Gastroesophageal sphincter (tissue), 4 donors: ENCODE data around the gene CYP1B1. TPM values are rescaled to one million over a fixed set of nuclear protein-coding genes. Genes with fewer than 3 reads are reported as not detected.
"Not testable (repeated sequence)": the region's sequence is repeated elsewhere in the genome, so short reads cannot be mapped to it uniquely, and the experiment has no call there.

Experiments used
- ATAC-seq: fragments of 150-250 bp; one replicate; pipeline ENCODE4 v1.9.1; 2016; ENCODE audit warnings: mild to moderate bottlenecking, moderate library complexity
- H3K27ac ChIP-seq, 4 donors: fragments of 200-600 bp; sonication (generic) in 3 of 4; 1 replicate in 3 of 4; 2 replicates in 1 of 4; pipeline ENCODE4 v1.5.1; 2016 to 2019
- H3K27me3 ChIP-seq: fragments of 200-600 bp; sonication (generic); one replicate; pipeline ENCODE4 v1.5.1; 2019
- H3K36me3 ChIP-seq, 2 donors: fragments of 200-600 bp; sonication (generic); one replicate each; pipeline ENCODE4 v1.5.1; 2019; ENCODE audit warnings: control low read depth in 1 of 2
- H3K4me1 ChIP-seq, 3 donors: fragments of 200-600 bp; sonication (generic); 1 replicate in 2 of 3; 2 replicates in 1 of 3; pipeline ENCODE4 v1.5.1; 2016 to 2019; ENCODE audit warnings: control low read depth in 2 of 3
- H3K4me3 ChIP-seq, 2 donors: fragments of 200-600 bp; sonication (generic); one replicate each; pipeline ENCODE4 v1.5.1; 2019; ENCODE audit warnings: mild to moderate bottlenecking in 1 of 2, moderate library complexity in 1 of 2
- H3K9me3 ChIP-seq, 3 donors: fragments of 200-600 bp; sonication (generic); one replicate each; pipeline ENCODE4 v1.5.1; 2017 to 2019; ENCODE audit warnings: control low read depth in 2 of 3
- CTCF ChIP-seq, 4 experiments: fragments of 200-600 bp in 2 of 4; fragments of 450-650 bp in 2 of 4; sonication (generic) in 1 of 4; IDR thresholded peaks; one replicate each; pipeline ENCODE4 v1.5.1; 2017 to 2019; ENCODE audit warnings: antibody characterized with exemption in 4 of 4, mild to moderate bottlenecking in 2 of 4, moderate library complexity in 2 of 4
- EP300 ChIP-seq: sonication (generic); formaldehyde crosslinking; IDR thresholded peaks from one replicate; pipeline ENCODE4 v1.6.1; 2017; ENCODE audit warnings: antibody characterized with exemption, mild to moderate bottlenecking
- POLR2A ChIP-seq, 2 donors: fragments of 450-650 bp; IDR thresholded peaks; one replicate each; pipeline ENCODE4 v1.6.1; 2017; ENCODE audit warnings: antibody characterized with exemption in 2 of 2, mild to moderate bottlenecking in 2 of 2, moderate library complexity in 1 of 2
- POLR2AphosphoS5 ChIP-seq: sonication (generic); formaldehyde crosslinking; IDR thresholded peaks from one replicate; pipeline ENCODE4 v1.6.1; 2017; ENCODE audit warnings: antibody characterized with exemption
- WGBS, 2 donors: methylation state at CpG; one replicate each; pipeline ENCODE4 v1.1.5; 2018; ENCODE audit warnings: low coverage in 1 of 2; 5-methylcytosine and 5-hydroxymethylcytosine counted together
- total RNA-seq, 4 donors: library from RNA; depleted of rRNA; stranded (reverse); fragments of >200 nt; gene quantifications; one replicate each; pipeline ENCODE4 v1.1.0, GENCODE V29; 2016

Gene CYP1B1
- total RNA-seq, 4 donors from 2014 or later: 19.5 to 156 (median 35.6) TPM

DNA sequence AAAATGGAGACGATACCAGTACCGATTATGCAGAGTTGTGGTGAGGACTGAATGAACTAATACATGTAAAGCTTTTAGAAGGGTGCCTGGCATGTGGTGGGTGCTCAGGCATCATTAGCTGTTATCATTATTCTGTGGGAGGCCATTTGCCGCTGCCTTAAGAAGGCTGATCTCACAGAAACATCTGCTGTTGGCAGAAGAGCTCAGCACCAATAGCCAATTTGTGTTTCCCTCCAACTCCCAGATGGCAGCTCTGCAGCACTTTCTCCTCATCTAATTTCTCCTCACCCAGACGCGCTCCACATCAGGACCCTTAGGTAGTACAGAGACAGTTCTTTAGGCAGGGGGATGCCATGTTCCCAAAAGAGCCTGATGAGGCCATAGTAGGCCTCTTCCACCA, 15.8 kb upstream of the CYP1B1 start:
- no peak for ATAC-seq
- H3K27ac ChIP-seq: peak overlapping the region in 2 of 4 donors; percentile 62 to 64

GRCh38 chr2:38090928-38091327, 15.0 kb upstream of the CYP1B1 start:
- WGBS, 2 donors: 67% methylated on average over 3 of the region's 5 CpGs; no CpG with 5 or more reads in 1 of the 2 donors
- no peak for TF ChIP-seq CTCF (IDR thresholded peaks at IDR 0.05)
- no peak for TF ChIP-seq EP300
- TF ChIP-seq POLR2AphosphoS5: no peak
- no peak for TF ChIP-seq POLR2A (IDR thresholded peaks at IDR 0.05)
- H3K27ac ChIP-seq: peak overlapping the region in 1 of 4 donors; percentile 62
- H3K9me3 ChIP-seq: no peaks in the 10 kb centered on the region
- no peaks in the 10 kb centered on the region for H3K27me3 ChIP-seq
- no peaks in the 10 kb centered on the region for H3K36me3 ChIP-seq
- H3K4me1 ChIP-seq: peaks cover 0 to 28% (median 10%) of the 10 kb centered on the region in 3 donors
- no peak for ATAC-seq
- H3K4me3 ChIP-seq: no peak overlapping the region

More for the DNA sequence above, 15.8 kb upstream of the CYP1B1 start:
- Histone ChIP-seq H3K27me3 (no peaks in the 10 kb centered on the region), H3K36me3 (no peaks in the 10 kb centered on the region), H3K9me3 (no peaks in the 10 kb centered on the region), H3K4me1 (peaks cover 0 to 37% (median 10%) of the 10 kb centered on the region in 3 donors), H3K4me3 (no peak overlapping the region)
- WGBS, 2 donors: 93% methylated on average over 5 of the region's 5 CpGs; no CpG with 5 or more reads in 1 of the 2 donors
- TF ChIP-seq EP300 (no peak), POLR2AphosphoS5 (no peak), POLR2A (IDR thresholded peaks at IDR 0.05) (no peak), CTCF (IDR thresholded peaks at IDR 0.05) (no peak)

GRCh38 chr2:38090212-38090611, 14.3 kb upstream of the CYP1B1 start:
- WGBS, 2 donors: 85 to 95% methylated on average over 4 to 5 of the region's 6 CpGs
- ATAC-seq, H3K4me3 ChIP-seq, H3K36me3 ChIP-seq, H3K27me3 ChIP-seq, H3K27ac ChIP-seq, H3K9me3 ChIP-seq: not testable (repeated sequence)
- peaks cover 0 to 26% (median 10%) of the 10 kb centered on the region in 3 donors for H3K4me1 ChIP-seq

- H3K36me3 ChIP-seq, H3K4me3 ChIP-seq, H3K27ac ChIP-seq, H3K27me3 ChIP-seq, H3K4me1 ChIP-seq, H3K9me3 ChIP-seq, ATAC-seq: not testable (repeated sequence)
- WGBS, 2 donors: 79 to 93% methylated on average over 7 to 9 of the region's 10 CpGs
Measured at GRCh38 chr2:38085998-38086698, 10.2 kb upstream of the CYP1B1 start.

DNA sequence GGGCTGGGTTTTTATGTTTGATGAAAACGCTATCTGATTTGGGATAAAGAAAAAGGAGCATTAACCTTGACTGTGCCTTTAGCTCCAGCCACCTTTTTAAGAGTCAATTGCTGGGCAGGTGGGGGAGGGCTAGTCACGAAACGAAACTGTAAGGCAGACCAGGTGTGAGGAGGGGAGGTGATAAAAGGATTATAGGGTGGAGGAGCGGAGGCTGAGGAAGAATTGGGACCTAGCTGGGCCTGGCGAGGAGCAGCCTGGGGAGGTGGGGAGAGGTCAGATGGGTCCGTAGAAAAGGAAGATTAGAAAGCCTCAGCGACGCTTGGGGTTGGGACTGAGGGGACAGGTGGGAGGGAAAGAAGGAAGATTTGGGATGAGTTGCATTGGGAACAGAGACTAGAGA, 8.6 kb upstream of the CYP1B1 start:
- not testable (repeated sequence) for H3K9me3 ChIP-seq, ATAC-seq, H3K36me3 ChIP-seq, H3K4me1 ChIP-seq, H3K27me3 ChIP-seq, H3K4me3 ChIP-seq, H3K27ac ChIP-seq
- 79 to 81% methylated on average over 8 of the region's 8 CpGs for WGBS, 2 donors

DNA sequence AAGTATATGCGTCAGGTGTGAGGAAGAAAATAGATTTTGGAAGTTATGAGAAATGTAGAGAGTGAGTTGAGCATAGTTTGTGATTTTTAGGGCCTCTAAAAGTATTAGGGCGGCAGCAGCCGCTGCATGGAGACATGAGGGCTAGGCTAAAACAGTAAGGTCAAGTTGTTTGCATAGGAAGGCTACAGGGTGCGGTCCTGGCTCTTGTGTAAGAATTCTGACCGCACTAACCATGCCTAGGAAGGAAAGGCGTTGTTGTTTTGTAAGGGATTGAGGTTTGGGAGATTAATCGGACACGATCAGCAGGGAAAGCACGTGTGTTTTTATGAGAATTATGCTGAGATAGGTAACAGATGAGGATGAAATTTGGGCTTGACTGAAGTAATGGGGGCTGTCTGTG, 6.8 kb upstream of the CYP1B1 start:
- H3K36me3 ChIP-seq, H3K27ac ChIP-seq, H3K9me3 ChIP-seq, H3K27me3 ChIP-seq, H3K4me3 ChIP-seq, H3K4me1 ChIP-seq, ATAC-seq: not testable (repeated sequence)
- 81 to 97% methylated on average over 6 to 8 of the region's 9 CpGs for WGBS, 2 donors

- ATAC-seq: no peak
- Histone ChIP-seq H3K36me3 (no peaks in the 10 kb centered on the region), H3K27me3 (peaks cover 31% of the 10 kb centered on the region), H3K4me3 (no peak overlapping the region), H3K27ac (no peak overlapping the region), H3K4me1 (peaks cover 0 to 28% (median 20%) of the 10 kb centered on the region in 3 donors), H3K9me3 (no peaks in the 10 kb centered on the region)
- TF ChIP-seq EP300 (no peak), CTCF (IDR thresholded peaks at IDR 0.05) (no peak), POLR2A (IDR thresholded peaks at IDR 0.05) (no peak), POLR2AphosphoS5 (no peak)
- 71 to 81% methylated on average over 2 to 3 of the region's 3 CpGs for WGBS, 2 donors
Measured at GRCh38 chr2:38080346-38080745, 4.4 kb upstream of the CYP1B1 start.
